Measurements from ENCODE around the gene REST. TPM values are rescaled to one million over a fixed set of nuclear protein-coding genes. Genes with fewer than 3 reads are reported as not detected.
A peak's percentile ranks its signal among the peaks of the same experiment; 100 is the strongest.

Gene REST
- polyA plus RNA-seq, 1 experiment: 13.2 TPM

DNA sequence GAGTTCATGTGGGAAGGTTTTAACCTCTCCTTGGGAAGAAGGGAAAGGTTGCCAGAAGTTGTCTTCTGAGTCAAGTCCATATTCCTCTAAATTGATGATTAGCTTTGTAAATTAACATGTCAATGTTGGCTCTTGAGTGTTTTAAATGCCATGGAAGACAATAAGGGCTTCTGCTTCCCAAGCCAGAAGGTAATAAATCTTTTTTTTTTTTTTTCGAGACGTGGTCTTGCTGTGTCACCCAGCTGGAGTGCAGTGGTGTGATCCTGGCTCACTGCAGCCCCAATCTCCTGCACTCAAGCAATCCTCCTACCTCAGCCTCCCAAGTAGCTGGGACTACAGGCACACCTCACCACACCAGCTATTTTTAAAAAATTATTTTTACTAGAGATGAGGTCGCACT is 5.0 kb upstream of the REST start:
- Histone ChIP-seq H3K4me3 (ENCODE audit: low read depth, low read length) (no peak overlapping the region), H3K27me3 (ENCODE audit: control insufficient read depth, insufficient read depth, low read length) (peaks cover 6% of the 10 kb centered on the region), H3K36me3 (ENCODE audit: control insufficient read depth, insufficient read depth, low read length) (no peaks in the 10 kb centered on the region)
- CTCF ChIA-PET: no interaction called here
- POLR2A ChIA-PET: no interaction called here
- no peak for DNase-seq (ENCODE audit: low read depth)
- TF ChIP-seq, protein P1, sequence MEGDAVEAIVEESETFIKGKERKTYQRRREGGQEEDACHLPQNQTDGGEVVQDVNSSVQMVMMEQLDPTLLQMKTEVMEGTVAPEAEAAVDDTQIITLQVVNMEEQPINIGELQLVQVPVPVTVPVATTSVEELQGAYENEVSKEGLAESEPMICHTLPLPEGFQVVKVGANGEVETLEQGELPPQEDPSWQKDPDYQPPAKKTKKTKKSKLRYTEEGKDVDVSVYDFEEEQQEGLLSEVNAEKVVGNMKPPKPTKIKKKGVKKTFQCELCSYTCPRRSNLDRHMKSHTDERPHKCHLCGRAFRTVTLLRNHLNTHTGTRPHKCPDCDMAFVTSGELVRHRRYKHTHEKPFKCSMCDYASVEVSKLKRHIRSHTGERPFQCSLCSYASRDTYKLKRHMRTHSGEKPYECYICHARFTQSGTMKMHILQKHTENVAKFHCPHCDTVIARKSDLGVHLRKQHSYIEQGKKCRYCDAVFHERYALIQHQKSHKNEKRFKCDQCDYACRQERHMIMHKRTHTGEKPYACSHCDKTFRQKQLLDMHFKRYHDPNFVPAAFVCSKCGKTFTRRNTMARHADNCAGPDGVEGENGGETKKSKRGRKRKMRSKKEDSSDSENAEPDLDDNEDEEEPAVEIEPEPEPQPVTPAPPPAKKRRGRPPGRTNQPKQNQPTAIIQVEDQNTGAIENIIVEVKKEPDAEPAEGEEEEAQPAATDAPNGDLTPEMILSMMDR (IDR thresholded peaks at IDR 0.05; ENCODE audit: insufficient read depth, low read depth, low read length): no peak

GRCh38 chr4:56905796-56906195 is 1.9 kb upstream of the REST start:
- ChIA-PET POLR2A (no interaction called here), CTCF (no interaction called here)
- H3K36me3 ChIP-seq (ENCODE audit: control insufficient read depth, insufficient read depth, low read length): no peaks in the 10 kb centered on the region
- no peak for DNase-seq (ENCODE audit: low read depth)
- TF ChIP-seq, protein P1 (IDR thresholded peaks at IDR 0.05; ENCODE audit: insufficient read depth, low read depth, low read length): no peak
- peaks cover 6% of the 10 kb centered on the region for H3K27me3 ChIP-seq (ENCODE audit: control insufficient read depth, insufficient read depth, low read length)
- H3K4me3 ChIP-seq (ENCODE audit: low read depth, low read length): no peak overlapping the region

DNA sequence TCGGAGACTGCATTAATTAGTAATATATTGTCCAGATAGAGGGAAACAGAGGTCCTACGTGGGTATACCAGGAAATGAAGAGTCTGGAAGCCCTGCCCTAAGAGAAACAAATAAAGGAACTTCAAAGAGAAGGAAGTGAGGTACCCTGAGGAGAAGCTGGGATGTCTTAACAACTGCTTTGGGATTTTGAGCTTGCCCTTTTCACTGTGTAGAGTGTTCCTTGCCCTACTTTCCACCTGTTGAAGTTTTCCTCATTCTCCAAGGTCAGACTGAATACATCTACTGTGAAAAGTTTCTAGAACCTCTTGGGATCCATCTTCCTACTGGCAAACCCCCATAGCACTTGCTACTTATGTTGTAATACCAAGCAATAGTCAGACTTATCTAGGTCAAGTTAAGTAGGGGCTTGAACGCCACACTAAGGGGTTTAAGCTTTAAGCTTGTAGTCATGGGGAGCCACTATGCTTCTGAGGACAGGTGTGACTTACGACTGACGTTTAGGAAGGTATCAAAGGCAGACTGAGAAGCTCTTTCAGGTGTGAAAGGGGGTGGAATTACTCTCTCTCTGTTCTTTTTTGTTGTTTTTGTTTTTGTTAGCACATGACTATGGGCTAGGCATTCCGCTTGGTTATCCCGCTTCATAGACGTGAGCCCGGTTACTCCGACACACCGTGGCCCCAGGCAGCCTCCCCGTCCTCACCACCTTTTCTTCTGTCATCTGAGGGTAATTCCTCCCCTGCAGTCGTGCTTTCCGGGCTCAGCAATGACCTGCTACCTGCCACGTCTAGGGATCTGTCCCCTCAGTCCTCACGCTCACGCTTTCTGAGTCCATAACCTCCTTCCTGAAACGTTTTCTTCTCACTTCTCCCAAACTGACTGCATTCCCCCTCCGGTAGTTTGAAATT is 959 bp upstream of the REST start:
- DNase-seq (ENCODE audit: low read depth): no peak
- H3K36me3 ChIP-seq (ENCODE audit: control insufficient read depth, insufficient read depth, low read length): no peaks in the 10 kb centered on the region
- H3K4me3 ChIP-seq (ENCODE audit: low read depth, low read length): peak overlapping the region; percentile 46
- peaks cover 6% of the 10 kb centered on the region for H3K27me3 ChIP-seq (ENCODE audit: control insufficient read depth, insufficient read depth, low read length)
- TF ChIP-seq, protein P1 (IDR thresholded peaks at IDR 0.05; ENCODE audit: insufficient read depth, low read depth, low read length): no peak
- POLR2A ChIA-PET: interaction anchor here (0.6 to 0.7 kb wide), 3 partner anchors 64 to 1239 kb away, joined by 4 to 15 read pairs (median 4); no protein-coding TSS in a partner anchor
- CTCF ChIA-PET: interaction anchor here (0.5 to 0.9 kb wide), 2 partner anchors 9 to 25 kb away, joined by 3 read pairs; no protein-coding TSS in a partner anchor

- Histone ChIP-seq H3K27me3 (ENCODE audit: control insufficient read depth, insufficient read depth, low read length) (peaks cover 6% of the 10 kb centered on the region), H3K36me3 (ENCODE audit: control insufficient read depth, insufficient read depth, low read length) (no peaks in the 10 kb centered on the region), H3K4me3 (ENCODE audit: low read depth, low read length) (peak overlapping the region; percentile 76)
- CTCF ChIA-PET: interaction anchor here (1.0 kb wide), 1 partner anchor 92 kb away, joined by 3 read pairs; no protein-coding TSS in a partner anchor
- no peak for DNase-seq (ENCODE audit: low read depth)
- POLR2A ChIA-PET: interaction anchor here (0.7 kb wide), 1 partner anchor 44 kb away, joined by 4 read pairs; no protein-coding TSS in a partner anchor
- TF ChIP-seq, protein P1 (IDR thresholded peaks at IDR 0.05; ENCODE audit: insufficient read depth, low read depth, low read length): no peak
Measured at GRCh38 chr4:56908206-56909085, 746 bp downstream of the REST start.
